HEK293 (cell line): ENCODE measurements around the gene C2CD3.

Experiments used
- CTCF ChIA-PET: fragments of 350-600 bp; formaldehyde crosslinking; extraction: SDS; loops from one replicate; lab custom pipeline; 2021; ENCODE audit warnings: antibody characterized with exemption; lab: Yijun Ruan, JAX
- POLR2A ChIA-PET: fragments of 300-600 bp; formaldehyde crosslinking; extraction: SDS; loops from one replicate; lab custom pipeline; 2020; ENCODE audit warnings: antibody characterized with exemption, inconsistent platforms; lab: Yijun Ruan, JAX
- H3K27ac ChIP-seq: fragments of 200-500 bp; sonication (Bioruptor generic); 2 replicates; pipeline ENCODE4 v1.5.1; 2014; ENCODE audit warnings: low read depth, low read length, control low read depth, inconsistent platforms; ENCODE audit errors: extremely low read depth
- H3K36me3 ChIP-seq, 2 experiments: fragments of 200-500 bp in 1 of 2; sonication (Bioruptor generic) in 1 of 2; 1 replicate in 1 of 2; 2 replicates in 1 of 2; pipeline ENCODE4 v1.5.1; 2014 to 2017; ENCODE audit warnings: inconsistent platforms in 2 of 2, low read length in 2 of 2; ENCODE audit not compliant: control insufficient read depth in 2 of 2, insufficient read depth in 1 of 2
- H3K4me1 ChIP-seq: fragments of 200-500 bp; sonication (Bioruptor generic); 2 replicates; pipeline ENCODE4 v1.5.1; 2014; ENCODE audit warnings: mild to moderate bottlenecking, low read length, inconsistent platforms; ENCODE audit not compliant: control insufficient read depth, insufficient read depth
- H3K4me3 ChIP-seq: 2 replicates; pipeline ENCODE4 v1.5.1; 2011; ENCODE audit warnings: low read depth, mild to moderate bottlenecking, control low read depth, low read length, moderate library complexity
- H3K9me3 ChIP-seq: fragments of 200-500 bp; sonication (Bioruptor generic); 2 replicates; pipeline ENCODE4 v1.5.1; 2014; ENCODE audit warnings: low read depth, low read length, inconsistent platforms; ENCODE audit not compliant: control insufficient read depth, insufficient read depth
- BCL11B ChIP-seq: fragments of 450-650 bp; formaldehyde crosslinking; IDR thresholded peaks from 2 replicates; pipeline ENCODE4 v1.5.1; 2016; ENCODE audit warnings: low read depth, missing biosample characterization, missing genetic modification characterization
- FEZF1 ChIP-seq: fragments of 450-650 bp; formaldehyde crosslinking; IDR thresholded peaks from 2 replicates; pipeline ENCODE4 v1.5.1; 2016; ENCODE audit warnings: missing biosample characterization, missing genetic modification characterization
- IKZF3 ChIP-seq: fragments of 450-650 bp; IDR thresholded peaks from 2 replicates; pipeline ENCODE4 v1.5.0; 2018; ENCODE audit warnings: missing biosample characterization, mild to moderate bottlenecking, missing genetic modification characterization, moderate library complexity
- PRDM1 ChIP-seq: fragments of 450-650 bp; formaldehyde crosslinking; IDR thresholded peaks from 2 replicates; pipeline ENCODE4; 2016; ENCODE audit warnings: missing biosample characterization, missing genetic modification characterization
- PRDM6 ChIP-seq: fragments of 450-650 bp; formaldehyde crosslinking; IDR thresholded peaks from 2 replicates; pipeline ENCODE4 v1.5.1; 2017; ENCODE audit warnings: missing biosample characterization, missing genetic modification characterization
- ZBTB17 ChIP-seq: fragments of 450-650 bp; formaldehyde crosslinking; IDR thresholded peaks from 2 replicates; pipeline ENCODE4 v1.5.1; 2016; ENCODE audit warnings: missing biosample characterization, missing genetic modification characterization
- ZBTB8A ChIP-seq: fragments of 450-650 bp; formaldehyde crosslinking; IDR thresholded peaks from 2 replicates; pipeline ENCODE4 v1.5.1; 2016; ENCODE audit warnings: missing biosample characterization, missing genetic modification characterization
- ZNF10 ChIP-seq: fragments of 450-650 bp; formaldehyde crosslinking; IDR thresholded peaks from 2 replicates; pipeline ENCODE4 v1.5.1; 2017; ENCODE audit warnings: missing biosample characterization, missing genetic modification characterization
- ZNF112 ChIP-seq: fragments of 450-650 bp; formaldehyde crosslinking; IDR thresholded peaks from 2 replicates; pipeline ENCODE4 v1.5.0; 2017; ENCODE audit warnings: missing biosample characterization, missing genetic modification characterization
- ZNF140 ChIP-seq: fragments of 450-650 bp; formaldehyde crosslinking; IDR thresholded peaks from 2 replicates; pipeline ENCODE4 v1.5.1; 2016; ENCODE audit warnings: missing biosample characterization, missing genetic modification characterization
- ZNF354C ChIP-seq: fragments of 450-650 bp; formaldehyde crosslinking; IDR thresholded peaks from 2 replicates; pipeline ENCODE4 v1.5.1; 2016; ENCODE audit warnings: missing biosample characterization, missing genetic modification characterization, low read depth, borderline replicate concordance
- ZNF391 ChIP-seq: fragments of 450-650 bp; formaldehyde crosslinking; IDR thresholded peaks from 2 replicates; pipeline ENCODE4 v1.5.1; 2016; ENCODE audit warnings: low read depth, missing biosample characterization, missing genetic modification characterization, borderline replicate concordance
- ZNF510 ChIP-seq: fragments of 450-650 bp; formaldehyde crosslinking; IDR thresholded peaks from 2 replicates; pipeline ENCODE4 v1.5.1; 2018; ENCODE audit warnings: mild to moderate bottlenecking, missing genetic modification characterization, missing biosample characterization; ENCODE audit not compliant: insufficient replicate concordance
- ZNF530 ChIP-seq: fragments of 450-650 bp; formaldehyde crosslinking; IDR thresholded peaks from 2 replicates; pipeline ENCODE4 v1.5.1; 2016; ENCODE audit warnings: low read depth, missing biosample characterization, missing genetic modification characterization
- ZNF629 ChIP-seq: fragments of 450-650 bp; formaldehyde crosslinking; IDR thresholded peaks from 2 replicates; pipeline ENCODE4 v1.5.1; 2017; ENCODE audit warnings: missing biosample characterization, missing genetic modification characterization
- ZNF660 ChIP-seq: fragments of 450-650 bp; IDR thresholded peaks from 2 replicates; pipeline ENCODE4 v1.5.1; 2018; ENCODE audit warnings: missing biosample characterization, mild to moderate bottlenecking, missing genetic modification characterization
- ZNF843 ChIP-seq: fragments of 450-650 bp; formaldehyde crosslinking; IDR thresholded peaks from 2 replicates; pipeline ENCODE4 v1.5.1; 2016; ENCODE audit warnings: missing biosample characterization, missing genetic modification characterization
- TF ChIP-seq, protein P1 (sequence below): fragments of 450-650 bp; formaldehyde crosslinking; IDR thresholded peaks from 2 replicates; pipeline ENCODE4 v1.5.1; 2016; ENCODE audit warnings: missing biosample characterization, missing genetic modification characterization, low read depth
- TF ChIP-seq, protein P2 (sequence below): fragments of 450-650 bp; formaldehyde crosslinking; IDR thresholded peaks from 2 replicates; pipeline ENCODE4 v1.5.1; 2016; ENCODE audit warnings: missing biosample characterization, missing genetic modification characterization
- TF ChIP-seq, protein P3 (sequence below): fragments of 450-650 bp; formaldehyde crosslinking; IDR thresholded peaks from 2 replicates; pipeline ENCODE4 v1.5.1; 2016; ENCODE audit warnings: missing biosample characterization, missing genetic modification characterization
- TF ChIP-seq, protein P4 (sequence below): sonication (generic); formaldehyde crosslinking; IDR thresholded peaks from 2 replicates; pipeline ENCODE4 v1.8.1; 2022; ENCODE audit warnings: mild to moderate bottlenecking, moderate library complexity, missing genetic modification reagents
- TF ChIP-seq, protein P5 (sequence below): fragments of 450-650 bp; formaldehyde crosslinking; IDR thresholded peaks from 2 replicates; pipeline ENCODE4 v1.5.1; 2016; ENCODE audit warnings: missing biosample characterization, missing genetic modification characterization

The C2CD3 gene

GRCh38 chr11:74220376-74220775 is 49.6 kb upstream of the C2CD3 start:
- H3K4me1 ChIP-seq = no peaks in the 10 kb centered on the region
- H3K4me3 ChIP-seq = no peak overlapping the region
- ChIA-PET POLR2A (no interaction called here), CTCF (interaction anchor here (1.2 kb wide), 1 partner anchor 24 kb away, joined by 3 read pairs; no protein-coding TSS in a partner anchor)
- no peaks in the 10 kb centered on the region for H3K9me3 ChIP-seq
- H3K27ac ChIP-seq = no peak overlapping the region
- peaks cover 0 to 3% of the 10 kb centered on the region in 2 experiments; a peak in 1 of 3 replicates for H3K36me3 ChIP-seq
- peak; percentile 51; the same call in 1 of the 2 replicates for TF ChIP-seq FEZF1 (tag by site-specific recombination)
- TF ChIP-seq ZNF843 (tag by site-specific recombination) = 0 out of 2 replicates have a peak, but pooled peaks have one; percentile 24
- TF ChIP-seq PRDM6 (tag by site-specific recombination) = peak; percentile 72
- no peak for TF ChIP-seq ZNF354C

DNA sequence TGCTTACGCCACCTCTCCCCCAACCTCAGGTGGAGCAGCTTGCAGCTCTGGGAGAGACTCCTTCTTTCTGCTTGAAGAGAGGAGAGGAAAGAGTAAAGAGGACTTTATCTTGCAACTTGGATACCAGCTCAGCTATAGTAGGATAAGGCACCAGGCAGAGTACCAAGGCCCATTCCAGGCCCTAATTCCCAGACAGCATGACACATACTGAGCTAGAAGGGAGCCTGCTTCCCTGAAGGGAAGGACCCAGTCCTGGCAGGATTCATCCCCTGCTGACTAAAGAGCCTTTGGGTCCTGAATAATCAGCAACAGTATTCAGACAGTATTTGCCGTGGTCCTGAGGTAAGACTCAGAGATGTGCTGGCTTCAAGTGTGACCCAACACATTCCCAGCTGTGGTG is 41.7 kb upstream of the C2CD3 start:
- no peak overlapping the region for H3K27ac ChIP-seq
- H3K4me1 ChIP-seq = no peaks in the 10 kb centered on the region
- H3K36me3 ChIP-seq = peaks cover 0 to 41% of the 10 kb centered on the region in 2 experiments; a peak in 2 of 3 replicates
- TF ChIP-seq ZNF629 = no peak
- TF ChIP-seq ZNF391 (tag by site-specific recombination) = no peak
- TF ChIP-seq, protein P1, sequence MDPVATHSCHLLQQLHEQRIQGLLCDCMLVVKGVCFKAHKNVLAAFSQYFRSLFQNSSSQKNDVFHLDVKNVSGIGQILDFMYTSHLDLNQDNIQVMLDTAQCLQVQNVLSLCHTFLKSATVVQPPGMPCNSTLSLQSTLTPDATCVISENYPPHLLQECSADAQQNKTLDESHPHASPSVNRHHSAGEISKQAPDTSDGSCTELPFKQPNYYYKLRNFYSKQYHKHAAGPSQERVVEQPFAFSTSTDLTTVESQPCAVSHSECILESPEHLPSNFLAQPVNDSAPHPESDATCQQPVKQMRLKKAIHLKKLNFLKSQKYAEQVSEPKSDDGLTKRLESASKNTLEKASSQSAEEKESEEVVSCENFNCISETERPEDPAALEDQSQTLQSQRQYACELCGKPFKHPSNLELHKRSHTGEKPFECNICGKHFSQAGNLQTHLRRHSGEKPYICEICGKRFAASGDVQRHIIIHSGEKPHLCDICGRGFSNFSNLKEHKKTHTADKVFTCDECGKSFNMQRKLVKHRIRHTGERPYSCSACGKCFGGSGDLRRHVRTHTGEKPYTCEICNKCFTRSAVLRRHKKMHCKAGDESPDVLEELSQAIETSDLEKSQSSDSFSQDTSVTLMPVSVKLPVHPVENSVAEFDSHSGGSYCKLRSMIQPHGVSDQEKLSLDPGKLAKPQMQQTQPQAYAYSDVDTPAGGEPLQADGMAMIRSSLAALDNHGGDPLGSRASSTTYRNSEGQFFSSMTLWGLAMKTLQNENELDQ (tag by site-specific recombination) = no peak
- no peak for TF ChIP-seq IKZF3 (tag by site-specific recombination)
- no peak for TF ChIP-seq PRDM6 (tag by site-specific recombination)
- TF ChIP-seq ZNF660 (tag by site-specific recombination) = no peak
- no peak for TF ChIP-seq ZNF530
- TF ChIP-seq, protein P2, sequence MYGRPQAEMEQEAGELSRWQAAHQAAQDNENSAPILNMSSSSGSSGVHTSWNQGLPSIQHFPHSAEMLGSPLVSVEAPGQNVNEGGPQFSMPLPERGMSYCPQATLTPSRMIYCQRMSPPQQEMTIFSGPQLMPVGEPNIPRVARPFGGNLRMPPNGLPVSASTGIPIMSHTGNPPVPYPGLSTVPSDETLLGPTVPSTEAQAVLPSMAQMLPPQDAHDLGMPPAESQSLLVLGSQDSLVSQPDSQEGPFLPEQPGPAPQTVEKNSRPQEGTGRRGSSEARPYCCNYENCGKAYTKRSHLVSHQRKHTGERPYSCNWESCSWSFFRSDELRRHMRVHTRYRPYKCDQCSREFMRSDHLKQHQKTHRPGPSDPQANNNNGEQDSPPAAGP = no peak
- TF ChIP-seq, protein P3, sequence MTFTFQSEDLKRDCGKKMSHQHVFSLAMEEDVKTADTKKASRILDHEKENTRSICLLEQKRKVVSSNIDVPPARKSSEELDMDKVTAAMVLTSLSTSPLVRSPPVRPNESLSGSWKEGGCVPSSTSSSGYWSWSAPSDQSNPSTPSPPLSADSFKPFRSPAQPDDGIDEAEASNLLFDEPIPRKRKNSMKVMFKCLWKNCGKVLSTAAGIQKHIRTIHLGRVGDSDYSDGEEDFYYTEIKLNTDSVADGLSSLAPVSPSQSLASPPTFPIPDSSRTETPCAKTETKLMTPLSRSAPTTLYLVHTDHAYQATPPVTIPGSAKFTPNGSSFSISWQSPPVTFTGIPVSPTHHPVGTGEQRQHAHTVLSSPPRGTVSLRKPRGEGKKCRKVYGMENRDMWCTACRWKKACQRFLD (tag by site-specific recombination) = no peak
- TF ChIP-seq BCL11B = no peak
- no peak for TF ChIP-seq ZNF510 (tag by site-specific recombination)
- no peak for TF ChIP-seq ZNF140 (tag by site-specific recombination)
- no peak for TF ChIP-seq ZNF112 (tag by site-specific recombination)
- no peak for TF ChIP-seq PRDM1
- no peak for TF ChIP-seq ZBTB8A
- no peak for TF ChIP-seq ZNF10 (tag by site-specific recombination)
- TF ChIP-seq, protein P4, sequence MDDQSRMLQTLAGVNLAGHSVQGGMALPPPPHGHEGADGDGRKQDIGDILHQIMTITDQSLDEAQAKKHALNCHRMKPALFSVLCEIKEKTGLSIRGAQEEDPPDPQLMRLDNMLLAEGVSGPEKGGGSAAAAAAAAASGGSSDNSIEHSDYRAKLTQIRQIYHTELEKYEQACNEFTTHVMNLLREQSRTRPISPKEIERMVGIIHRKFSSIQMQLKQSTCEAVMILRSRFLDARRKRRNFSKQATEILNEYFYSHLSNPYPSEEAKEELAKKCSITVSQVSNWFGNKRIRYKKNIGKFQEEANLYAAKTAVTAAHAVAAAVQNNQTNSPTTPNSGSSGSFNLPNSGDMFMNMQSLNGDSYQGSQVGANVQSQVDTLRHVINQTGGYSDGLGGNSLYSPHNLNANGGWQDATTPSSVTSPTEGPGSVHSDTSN (CRISPR knock-in tag) = no peak
- no peak for TF ChIP-seq ZBTB17 (tag by site-specific recombination)
- TF ChIP-seq, protein P5, sequence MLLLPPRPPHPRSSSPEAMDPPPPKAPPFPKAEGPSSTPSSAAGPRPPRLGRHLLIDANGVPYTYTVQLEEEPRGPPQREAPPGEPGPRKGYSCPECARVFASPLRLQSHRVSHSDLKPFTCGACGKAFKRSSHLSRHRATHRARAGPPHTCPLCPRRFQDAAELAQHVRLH (tag by site-specific recombination) = no peak
- no peak overlapping the region for H3K4me3 ChIP-seq
- ChIA-PET CTCF (no interaction called here), POLR2A (no interaction called here)
- no peaks in the 10 kb centered on the region for H3K9me3 ChIP-seq
